Stimulated activated CD4-positive, alpha-beta T cell treated with anti-CD3 and anti-CD28 coated beads, Interleukin-2, amount 100 ng/mL, for 48 hours (primary cell): ENCODE data around the gene DNLZ.

Source experiments
- DNase-seq, 2 donors: peaks; one replicate each; pipeline ENCODE4 v3.0.0-alpha.2; 2020

DNLZ gene

DNA sequence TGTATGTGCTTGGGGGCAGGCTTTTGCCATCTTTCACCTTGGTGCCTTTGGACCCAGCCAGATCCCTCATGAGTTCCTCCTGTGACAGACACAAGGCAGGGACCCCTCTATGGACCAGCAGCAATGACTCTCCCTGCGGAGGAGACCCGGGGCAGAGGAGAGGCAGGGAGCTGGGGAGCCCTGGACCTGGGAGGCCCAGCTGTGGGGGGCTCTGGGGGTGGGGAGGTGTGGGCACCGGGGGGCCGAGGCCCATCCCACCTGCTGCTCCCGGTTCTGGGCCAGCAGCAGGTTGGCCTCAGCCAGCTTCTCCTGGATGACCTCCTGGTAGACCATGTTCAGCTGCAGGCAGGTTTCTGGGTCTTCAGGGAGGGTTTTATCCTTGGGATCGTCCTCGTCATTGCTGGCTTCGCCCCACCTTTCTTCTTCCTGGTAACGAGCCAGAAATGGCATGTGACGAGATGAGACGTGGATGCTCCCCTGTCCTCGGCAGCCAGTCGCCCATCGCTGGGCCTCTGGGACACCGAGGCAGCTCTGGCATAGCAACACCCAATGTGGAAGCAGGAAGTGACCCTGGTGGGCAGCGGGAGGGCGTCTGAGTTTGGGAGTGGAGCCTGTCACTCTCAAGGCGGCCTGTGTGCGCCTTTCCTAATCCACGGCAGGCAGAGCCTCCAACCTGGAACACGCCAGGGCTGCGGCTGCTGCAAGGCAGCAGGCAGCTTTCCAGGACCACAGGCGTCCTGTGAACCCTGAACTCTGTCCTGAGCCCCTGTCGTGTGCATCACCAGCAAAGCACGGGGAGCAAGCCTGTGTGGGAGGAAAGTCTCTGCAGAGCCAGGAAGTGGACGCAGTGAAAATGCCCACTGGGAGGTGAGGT is 32.0 kb upstream of the DNLZ start:
- DNase-seq, result no peak

GRCh38 chr9:136395020-136395340 is 31.4 kb upstream of the DNLZ start:
- no peak for DNase-seq

DNA sequence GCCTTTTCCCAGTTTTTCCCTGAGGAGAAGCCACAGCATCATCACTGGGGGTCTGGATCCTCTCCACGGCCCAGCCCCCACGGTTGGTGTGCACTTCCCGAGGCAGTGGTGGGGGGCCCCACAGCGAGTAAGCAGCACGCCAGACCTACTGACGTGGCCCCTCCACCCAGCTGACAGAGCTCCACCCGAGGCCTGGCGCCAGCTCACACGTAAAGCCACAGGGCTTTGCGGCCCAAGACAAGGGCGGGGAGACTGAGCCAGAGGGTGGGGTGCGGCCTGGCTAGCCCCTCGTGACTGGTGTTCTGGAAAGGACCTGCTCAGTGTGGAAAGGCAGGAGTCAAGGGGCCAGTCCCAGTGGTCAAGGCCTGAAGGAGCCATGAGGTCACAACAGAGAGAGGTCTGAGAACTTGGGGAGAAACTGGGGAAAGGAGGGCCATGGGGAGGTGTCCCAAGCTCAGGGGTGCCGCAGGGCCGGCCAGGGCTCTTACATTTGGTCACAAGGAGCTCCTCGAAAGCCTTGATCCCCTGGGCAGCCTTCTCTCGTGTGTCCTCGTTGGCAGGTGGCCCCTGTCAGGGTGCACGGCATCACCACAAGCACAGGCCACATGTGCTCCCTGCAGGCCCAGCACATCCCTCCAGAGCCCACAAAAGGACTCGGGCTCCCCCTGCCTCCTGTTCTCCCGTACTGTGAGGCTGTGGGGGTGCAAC is 30.9 kb upstream of the DNLZ start:
- no peak for DNase-seq

DNA sequence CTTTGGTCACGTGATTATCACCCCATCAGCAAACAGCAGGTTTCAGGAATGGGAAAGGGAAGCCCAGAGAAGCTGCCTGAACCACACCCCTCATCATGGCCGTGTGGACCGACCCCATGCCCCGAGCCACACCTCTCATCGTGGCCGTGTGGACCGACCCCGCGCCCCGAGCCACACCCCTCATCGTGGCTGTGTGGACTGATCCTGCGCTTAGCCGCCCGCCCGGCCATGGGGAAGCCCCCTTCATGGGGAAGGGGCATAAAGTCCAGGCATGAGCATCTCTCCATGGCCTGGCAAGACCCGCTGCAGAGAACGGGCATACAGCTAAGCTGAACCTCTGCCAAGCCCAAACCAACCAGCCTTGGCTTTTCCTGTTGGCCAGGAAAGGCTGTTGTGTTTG is 30.0 kb upstream of the DNLZ start:
- DNase-seq, result no peak

DNA sequence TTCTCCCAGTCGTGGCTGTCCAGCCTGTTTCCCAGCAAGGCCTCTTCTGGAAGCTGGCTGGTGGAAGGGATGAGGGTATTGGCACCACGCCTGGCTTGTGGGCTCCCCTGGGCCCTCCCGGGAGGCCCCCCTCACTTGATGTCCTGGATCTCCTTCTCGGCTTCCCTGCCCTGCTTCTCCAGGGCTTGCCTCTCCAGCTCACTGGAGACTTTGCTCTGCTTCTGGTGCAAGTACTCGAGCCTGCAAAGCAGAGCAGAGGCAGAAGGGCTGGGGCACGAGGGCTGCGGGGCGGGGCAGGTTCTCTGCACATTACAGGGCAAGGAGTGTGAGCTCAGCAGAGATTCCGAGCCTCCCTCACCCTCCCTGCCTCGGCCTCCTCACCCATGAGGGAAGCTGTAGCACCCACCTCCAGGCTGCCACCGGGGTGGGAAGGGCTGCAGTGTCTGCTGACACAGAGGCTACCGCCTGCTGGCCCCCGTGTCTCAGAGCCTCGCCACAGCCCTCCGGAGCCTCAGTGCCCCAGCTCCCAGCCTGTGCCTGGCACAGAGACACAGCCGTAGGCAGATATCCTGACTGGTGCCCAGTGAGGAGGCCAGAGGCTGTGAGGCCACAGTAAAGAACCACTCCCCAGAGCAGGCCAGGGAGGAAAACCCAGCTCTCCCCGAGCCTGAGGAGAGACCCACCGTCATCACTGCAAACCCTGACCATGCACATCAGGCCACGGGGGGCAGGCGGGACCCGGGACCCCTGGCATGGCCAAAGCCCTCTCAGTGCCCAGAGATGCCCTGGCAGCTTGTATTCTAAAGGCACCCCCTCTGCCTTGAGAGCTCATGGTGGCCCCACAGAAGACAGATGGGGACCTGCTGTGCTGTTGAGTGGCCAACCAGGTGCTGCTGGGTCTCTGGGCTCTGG is 29.2 kb upstream of the DNLZ start:
- no peak for DNase-seq

DNA sequence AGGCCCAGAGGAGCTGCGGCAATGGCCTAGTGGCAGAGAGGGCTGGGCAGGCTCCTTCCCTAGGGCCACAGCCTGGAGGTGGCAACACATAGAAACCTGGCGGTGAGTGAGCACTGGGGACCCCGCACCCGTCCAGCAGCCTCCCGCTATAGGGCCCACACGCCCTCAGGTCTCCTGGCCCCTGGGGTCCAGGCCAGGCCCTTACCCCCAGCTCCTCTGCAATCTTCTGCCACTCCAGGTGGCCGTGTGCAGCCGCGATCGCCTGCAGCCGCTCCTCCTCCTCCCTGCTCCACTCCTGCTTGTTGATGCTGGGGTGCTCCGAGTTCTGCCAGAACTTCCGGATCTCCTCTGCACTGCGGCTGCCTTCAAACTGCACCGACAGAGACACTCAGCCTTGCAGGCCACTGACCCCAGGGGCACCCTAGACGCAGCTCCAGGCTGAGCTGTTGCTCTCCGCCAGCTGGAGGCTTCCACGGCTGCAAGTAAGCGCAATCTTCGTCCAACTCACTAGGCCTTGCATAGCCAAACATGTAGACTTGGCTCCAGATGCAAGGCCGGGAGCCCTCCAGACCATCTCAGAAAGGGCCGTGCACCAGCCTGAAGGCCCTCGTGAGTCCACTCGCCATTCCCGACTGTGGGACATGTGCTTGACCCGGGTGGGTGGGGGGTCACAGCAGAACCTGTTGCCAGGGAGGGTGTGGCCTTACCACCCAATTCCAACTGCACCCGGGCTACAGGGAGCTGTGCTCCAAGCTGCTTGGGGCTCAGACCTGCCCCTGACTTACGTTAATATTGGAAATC is 28.4 kb upstream of the DNLZ start:
- no peak for DNase-seq

DNA sequence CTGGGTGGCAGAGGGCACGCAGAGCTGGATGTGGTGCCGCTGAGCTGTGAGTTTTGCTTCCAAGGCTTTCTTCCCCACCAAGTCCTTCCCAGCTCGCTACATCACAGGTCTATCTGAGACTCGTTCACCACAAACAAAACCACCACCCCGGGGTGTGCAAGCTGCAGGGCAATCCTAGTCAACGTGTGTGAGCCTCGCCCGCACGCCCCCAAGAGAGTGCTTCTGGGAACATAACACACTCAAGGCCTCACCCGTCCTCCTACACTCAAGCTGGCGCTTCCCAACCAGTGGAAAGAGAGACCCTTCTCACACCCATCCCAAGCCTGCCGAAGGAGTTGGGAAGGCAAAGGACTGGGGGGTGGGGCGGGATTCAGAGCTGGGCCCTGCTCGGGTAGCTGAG is 25.9 kb upstream of the DNLZ start:
- no peak for DNase-seq

GRCh38 chr9:136387217-136387616 is 23.7 kb upstream of the DNLZ start:
- no peak for DNase-seq

GRCh38 chr9:136386018-136386417 is 22.5 kb upstream of the DNLZ start:
- DNase-seq, result no peak

- DNase-seq, result no peak
These were observed 21.5 kb upstream of the DNLZ start for GRCh38 chr9:136385015-136385414.

- DNase-seq, result no peak
These were observed 19.9 kb upstream of the DNLZ start for GRCh38 chr9:136383436-136383835.

DNA sequence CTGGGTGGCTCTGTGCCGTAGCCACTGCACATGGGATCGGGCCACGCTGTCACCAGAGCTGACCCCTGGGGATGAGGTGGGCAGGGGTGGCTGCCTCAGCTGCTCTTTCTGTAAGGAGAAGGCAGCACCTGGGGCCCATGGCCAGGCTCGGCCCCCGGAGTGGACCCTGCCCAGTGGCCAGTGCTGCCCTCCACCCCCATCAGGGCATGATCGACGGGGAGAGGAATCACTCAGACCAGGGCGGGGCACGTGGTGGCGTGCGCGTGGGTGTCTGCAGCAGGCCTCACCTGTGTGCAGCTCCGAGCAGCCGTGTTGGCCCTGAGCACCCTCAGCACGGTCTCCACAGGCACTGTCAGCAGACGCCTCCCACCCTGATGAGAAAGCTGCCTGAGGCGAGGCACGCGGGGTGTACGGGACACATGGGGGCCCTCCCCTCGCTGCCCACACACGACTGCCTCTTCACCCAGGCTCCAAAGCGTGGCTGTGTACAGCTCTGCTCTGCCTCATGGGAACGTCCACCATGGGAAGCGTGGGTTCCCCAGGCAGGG is 18.5 kb upstream of the DNLZ start:
- no peak for DNase-seq

DNA sequence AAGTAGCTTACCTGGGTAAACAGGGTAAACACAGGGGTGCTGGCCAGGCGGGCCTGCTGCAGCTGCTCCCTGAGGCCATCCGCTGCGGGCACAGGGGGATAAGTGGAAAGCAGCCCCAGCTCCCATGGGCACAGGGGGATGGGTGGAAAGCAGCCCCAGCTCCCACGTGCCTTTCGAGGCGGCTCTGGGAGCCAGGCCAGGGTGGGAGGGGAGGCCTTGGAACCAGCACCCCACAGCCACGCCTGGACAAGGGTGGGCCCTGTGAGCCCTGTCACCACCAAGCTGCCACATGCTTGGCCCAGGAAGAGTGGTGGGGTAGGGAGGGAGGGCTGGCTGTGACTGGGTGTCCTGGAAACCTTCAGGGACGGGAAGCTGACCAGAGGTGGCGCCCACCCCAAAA is 17.8 kb upstream of the DNLZ start:
- DNase-seq, result no peak

- DNase-seq, result no peak
These were observed 16.8 kb upstream of the DNLZ start for GRCh38 chr9:136380381-136380780.

GRCh38 chr9:136379891-136380290 is 16.3 kb upstream of the DNLZ start:
- DNase-seq, result no peak

GRCh38 chr9:136379401-136379800 is 15.9 kb upstream of the DNLZ start:
- DNase-seq, result no peak

GRCh38 chr9:136379003-136379287 is 15.4 kb upstream of the DNLZ start:
- DNase-seq, result no peak

- no peak for DNase-seq
These were observed 14.8 kb upstream of the DNLZ start for GRCh38 chr9:136378170-136379002.

GRCh38 chr9:136377341-136378169 is 14.0 kb upstream of the DNLZ start:
- DNase-seq, result no peak

DNA sequence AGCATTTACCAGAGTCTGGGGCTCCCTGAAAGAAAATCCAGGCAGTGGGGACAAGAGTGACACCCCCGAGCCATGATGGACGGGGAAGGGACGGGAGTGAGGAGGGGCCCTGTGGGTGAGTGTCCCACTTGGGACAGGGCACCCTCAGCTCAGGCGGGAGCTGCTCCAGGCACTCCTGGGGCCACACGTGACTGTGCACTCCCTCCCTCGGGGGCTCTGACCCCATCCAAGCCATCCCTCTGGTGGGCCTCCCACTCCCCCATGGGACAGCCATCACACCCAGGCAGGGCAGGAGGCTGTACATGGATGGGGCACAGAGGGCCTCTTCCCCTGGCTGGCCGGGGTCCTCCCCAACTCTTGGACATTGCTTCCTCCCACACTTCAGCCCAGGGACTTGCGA is 12.9 kb upstream of the DNLZ start:
- DNase-seq, result no peak

DNA sequence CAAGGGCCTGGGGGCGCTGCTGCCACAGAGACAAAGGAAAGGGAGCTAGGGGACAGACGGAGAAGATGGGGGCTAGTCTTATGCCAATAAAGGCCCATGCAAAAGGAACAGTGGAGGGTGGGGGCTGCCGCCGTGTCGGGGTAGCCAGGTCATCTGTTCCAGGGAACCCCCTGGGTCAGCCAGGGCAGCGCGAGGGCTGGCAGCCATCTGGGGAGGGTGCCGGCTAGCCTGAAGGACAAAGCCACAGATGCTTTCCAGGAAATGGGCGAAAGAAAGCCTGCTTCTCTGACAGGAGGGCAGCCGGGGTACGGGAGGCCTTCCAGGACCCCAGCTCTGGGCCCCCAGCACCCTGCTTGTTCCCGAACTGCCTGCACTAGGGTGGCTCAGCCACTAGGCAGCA is 11.6 kb upstream of the DNLZ start:
- DNase-seq, result no peak
